ENCODE results near the gene BMX.

Gene BMX

DNA sequence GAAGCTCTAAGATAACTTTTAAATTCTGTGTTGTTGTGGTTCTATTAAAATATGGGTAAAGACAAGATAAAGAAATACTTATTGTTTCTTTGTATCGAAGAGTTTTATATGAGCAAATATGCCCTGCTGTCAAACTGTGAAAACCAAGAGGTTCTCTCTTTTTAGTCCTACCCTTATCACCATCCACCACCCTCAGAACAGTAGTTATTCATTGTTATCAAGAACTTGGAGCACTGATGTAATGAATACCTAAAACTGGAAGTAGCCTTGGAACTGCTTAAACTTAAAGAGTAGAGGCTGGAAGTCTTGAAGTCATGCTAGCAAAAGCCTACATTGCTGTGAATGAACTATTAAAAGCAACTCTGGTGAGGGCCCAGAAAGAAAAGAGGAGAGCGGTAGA lies 16.7 kb upstream of the BMX start:
- Histone ChIP-seq H3K36me3 (ENCODE audit: control insufficient read depth in 1 of 2, insufficient read depth in 2 of 2, low read length in 2 of 2) (no peaks in the 10 kb centered on the region), H3K4me1 (ENCODE audit: control insufficient read depth in 1 of 2, insufficient read depth in 2 of 2, low read length in 2 of 2) (no peaks in the 10 kb centered on the region)

GRCh38 chrX:15492469-15492868 lies 8.1 kb upstream of the BMX start:
- H3K9me3 ChIP-seq (ENCODE audit: control insufficient read depth in 1 of 2, low read length in 2 of 2), result no peaks in the 10 kb centered on the region
- peaks cover 0 to 5% of the 10 kb centered on the region in 2 donors for H3K4me1 ChIP-seq (ENCODE audit: control insufficient read depth in 1 of 2, insufficient read depth in 2 of 2, low read length in 2 of 2)
- peak overlapping the region; percentile 41 for H3K27ac ChIP-seq (ENCODE audit: low read length)
- peak overlapping the region; percentile 66 to 69 for H3K4me3 ChIP-seq (ENCODE audit: low read depth in 1 of 2, low read length in 2 of 2)
- H3K27me3 ChIP-seq (ENCODE audit: low read depth, low read length), result no peaks in the 10 kb centered on the region
- H3K36me3 ChIP-seq (ENCODE audit: control insufficient read depth in 1 of 2, insufficient read depth in 2 of 2, low read length in 2 of 2), result no peaks in the 10 kb centered on the region

More for the DNA sequence above, 16.7 kb upstream of the BMX start:
- H3K27ac ChIP-seq (ENCODE audit: low read length), result no peak overlapping the region
- H3K4me3 ChIP-seq (ENCODE audit: low read depth in 1 of 2, low read length in 2 of 2), result no peak overlapping the region
- H3K9me3 ChIP-seq (ENCODE audit: control insufficient read depth in 1 of 2, low read length in 2 of 2), result no peaks in the 10 kb centered on the region
- no peaks in the 10 kb centered on the region for H3K27me3 ChIP-seq (ENCODE audit: low read depth, low read length)

- peak within 1 kb of the TSS; percentile 41 for H3K27ac ChIP-seq (ENCODE audit: low read length)
- H3K4me3 ChIP-seq (ENCODE audit: low read depth in 1 of 2, low read length in 2 of 2), result peak within 1 kb of the TSS; percentile 66 to 69
- no peaks in the 10 kb centered on the region for H3K36me3 ChIP-seq (ENCODE audit: control insufficient read depth in 1 of 2, insufficient read depth in 2 of 2, low read length in 2 of 2)
- peaks cover 0 to 5% of the 10 kb centered on the region in 2 donors for H3K4me1 ChIP-seq (ENCODE audit: control insufficient read depth in 1 of 2, insufficient read depth in 2 of 2, low read length in 2 of 2)
- no peaks in the 10 kb centered on the region for H3K9me3 ChIP-seq (ENCODE audit: control insufficient read depth in 1 of 2, low read length in 2 of 2)
- no peaks in the 10 kb centered on the region for H3K27me3 ChIP-seq (ENCODE audit: low read depth, low read length)
Measured at GRCh38 chrX:15493118-15493962, 7.3 kb upstream of the BMX start, which contains the start of gene PIR. TSS of gene PIR (minus strand) at chrX:15493333. CDS start at chrX:15491257, 2,076 bp downstream.

DNA sequence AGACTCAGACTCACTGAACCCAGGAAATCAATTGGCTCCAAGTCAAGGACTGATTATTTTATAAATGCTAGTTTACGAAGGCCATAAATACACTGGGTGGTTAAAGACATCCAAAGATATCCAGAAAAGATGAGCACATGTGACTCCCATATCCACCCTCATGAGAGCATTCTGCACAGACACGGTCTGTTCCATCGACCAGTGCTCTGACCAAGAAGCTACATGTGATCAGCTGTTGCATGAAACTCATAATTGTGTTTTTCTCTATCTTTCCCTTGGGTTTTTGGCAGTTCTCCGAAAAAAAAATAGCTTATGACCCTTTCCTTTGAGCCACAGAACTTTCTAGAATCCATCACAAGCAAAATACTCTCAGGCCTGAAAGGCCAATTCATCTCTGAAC lies 4.8 kb upstream of the BMX start:
- H3K27ac ChIP-seq (ENCODE audit: low read length), result no peak overlapping the region
- H3K27me3 ChIP-seq (ENCODE audit: low read depth, low read length), result no peaks in the 10 kb centered on the region
- H3K36me3 ChIP-seq (ENCODE audit: control insufficient read depth in 1 of 2, insufficient read depth in 2 of 2, low read length in 2 of 2), result no peaks in the 10 kb centered on the region
- peaks cover 0 to 5% of the 10 kb centered on the region in 2 donors for H3K4me1 ChIP-seq (ENCODE audit: control insufficient read depth in 1 of 2, insufficient read depth in 2 of 2, low read length in 2 of 2)
- no peak overlapping the region for H3K4me3 ChIP-seq (ENCODE audit: low read depth in 1 of 2, low read length in 2 of 2)
- H3K9me3 ChIP-seq (ENCODE audit: control insufficient read depth in 1 of 2, low read length in 2 of 2), result no peaks in the 10 kb centered on the region

DNA sequence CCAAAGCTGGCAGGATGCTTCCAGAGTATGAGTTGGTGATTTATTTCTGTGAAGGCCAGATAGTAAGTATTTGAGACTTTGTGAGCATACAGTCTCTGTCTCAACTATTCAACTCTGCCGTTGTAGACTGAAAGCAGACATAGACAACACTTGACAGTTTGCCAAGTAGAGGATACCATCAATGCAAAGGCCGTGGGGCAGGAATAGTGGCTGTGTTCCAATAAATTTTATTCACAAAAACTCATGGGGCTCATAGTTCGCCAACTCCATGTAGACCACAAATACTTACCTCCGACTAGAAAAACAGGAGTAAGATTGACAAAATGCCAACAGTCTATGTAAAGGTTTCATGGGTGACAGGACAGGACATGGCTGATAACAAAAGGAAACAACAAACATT lies 3.8 kb upstream of the BMX start:
- Histone ChIP-seq H3K9me3 (ENCODE audit: control insufficient read depth in 1 of 2, low read length in 2 of 2) (no peaks in the 10 kb centered on the region), H3K27me3 (ENCODE audit: low read depth, low read length) (no peaks in the 10 kb centered on the region), H3K27ac (ENCODE audit: low read length) (no peak overlapping the region)

DNA sequence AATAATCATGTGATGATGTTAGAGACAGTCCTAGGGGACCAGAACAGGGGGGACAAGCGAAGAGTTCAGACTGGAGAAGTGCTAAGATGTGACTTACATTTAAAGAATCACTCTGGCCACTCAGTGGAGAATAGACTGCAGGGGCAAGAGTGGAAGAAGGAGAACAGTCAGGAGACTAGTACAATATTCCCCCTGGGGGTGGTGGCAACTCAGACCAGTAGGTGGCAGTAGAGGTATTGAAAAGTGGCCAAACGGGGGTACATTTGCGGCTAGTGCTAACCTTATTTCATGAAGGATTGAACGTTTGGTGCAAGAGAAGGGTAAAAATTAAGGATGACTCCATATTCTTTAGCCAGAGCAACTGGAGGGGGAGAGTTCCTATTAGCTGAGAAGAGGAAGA lies 2.7 kb upstream of the BMX start:
- no peaks in the 10 kb centered on the region for H3K36me3 ChIP-seq (ENCODE audit: control insufficient read depth in 1 of 2, insufficient read depth in 2 of 2, low read length in 2 of 2)
- no peak overlapping the region for H3K4me3 ChIP-seq (ENCODE audit: low read depth in 1 of 2, low read length in 2 of 2)
- no peaks in the 10 kb centered on the region for H3K4me1 ChIP-seq (ENCODE audit: control insufficient read depth in 1 of 2, insufficient read depth in 2 of 2, low read length in 2 of 2)
- no peak overlapping the region for H3K27ac ChIP-seq (ENCODE audit: low read length)
- H3K9me3 ChIP-seq (ENCODE audit: control insufficient read depth in 1 of 2, low read length in 2 of 2), result no peaks in the 10 kb centered on the region
- no peaks in the 10 kb centered on the region for H3K27me3 ChIP-seq (ENCODE audit: low read depth, low read length)

More for the DNA sequence above, 3.8 kb upstream of the BMX start:
- H3K4me3 ChIP-seq (ENCODE audit: low read depth in 1 of 2, low read length in 2 of 2), result no peak overlapping the region
- peaks cover 0 to 5% of the 10 kb centered on the region in 2 donors for H3K4me1 ChIP-seq (ENCODE audit: control insufficient read depth in 1 of 2, insufficient read depth in 2 of 2, low read length in 2 of 2)
- no peaks in the 10 kb centered on the region for H3K36me3 ChIP-seq (ENCODE audit: control insufficient read depth in 1 of 2, insufficient read depth in 2 of 2, low read length in 2 of 2)

DNA sequence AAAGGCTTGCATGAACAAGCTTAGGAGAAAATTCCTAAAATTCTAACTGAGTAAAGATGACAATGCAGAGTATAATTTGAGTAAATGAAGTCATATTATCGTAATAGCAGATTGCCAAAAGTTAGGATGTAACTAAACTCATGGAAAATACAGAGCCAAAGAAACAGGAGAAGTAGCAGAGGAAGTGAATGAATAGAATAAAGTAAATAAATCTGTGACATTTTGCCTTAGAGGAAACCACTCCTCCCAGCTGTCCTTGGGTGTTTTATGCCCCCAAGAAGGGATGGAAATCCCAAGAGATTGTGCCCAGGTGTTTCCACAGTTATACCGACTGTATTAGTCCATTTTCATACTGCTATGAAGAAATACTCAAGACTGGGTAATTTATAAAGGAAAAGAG lies 1.9 kb upstream of the BMX start:
- H3K36me3 ChIP-seq (ENCODE audit: control insufficient read depth in 1 of 2, insufficient read depth in 2 of 2, low read length in 2 of 2), result no peaks in the 10 kb centered on the region
- H3K27me3 ChIP-seq (ENCODE audit: low read depth, low read length), result no peaks in the 10 kb centered on the region
- no peak overlapping the region for H3K27ac ChIP-seq (ENCODE audit: low read length)
- H3K4me1 ChIP-seq (ENCODE audit: control insufficient read depth in 1 of 2, insufficient read depth in 2 of 2, low read length in 2 of 2), result no peaks in the 10 kb centered on the region
- no peaks in the 10 kb centered on the region for H3K9me3 ChIP-seq (ENCODE audit: control insufficient read depth in 1 of 2, low read length in 2 of 2)
- no peak overlapping the region for H3K4me3 ChIP-seq (ENCODE audit: low read depth in 1 of 2, low read length in 2 of 2)

DNA sequence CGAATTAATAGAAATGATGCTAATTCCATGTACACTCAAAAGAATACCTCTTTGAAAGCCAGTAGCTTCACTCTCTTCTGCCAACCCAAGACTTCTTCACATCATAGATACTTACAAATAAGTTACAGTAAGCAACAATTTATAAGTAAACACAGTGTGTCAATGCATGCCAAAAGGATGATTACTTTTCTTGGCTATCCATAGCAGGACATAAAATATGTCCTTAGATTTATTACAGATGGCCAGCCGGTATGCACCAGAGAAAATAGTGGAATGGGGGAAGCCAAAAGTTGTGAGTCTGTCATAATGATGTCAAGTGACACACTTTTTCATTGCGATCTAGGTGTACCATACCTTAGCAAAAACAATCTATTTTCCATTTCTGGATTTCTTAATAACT lies 631 bp upstream of the BMX start:
- no peaks in the 10 kb centered on the region for H3K27me3 ChIP-seq (ENCODE audit: low read depth, low read length)

GRCh38 chrX:15501506-15501905 lies 899 bp downstream of the BMX start:
- Histone ChIP-seq H3K27ac (ENCODE audit: low read length) (no peak overlapping the region), H3K9me3 (ENCODE audit: control insufficient read depth in 1 of 2, low read length in 2 of 2) (no peaks in the 10 kb centered on the region), H3K36me3 (ENCODE audit: control insufficient read depth in 1 of 2, insufficient read depth in 2 of 2, low read length in 2 of 2) (no peaks in the 10 kb centered on the region), H3K4me3 (ENCODE audit: low read depth in 1 of 2, low read length in 2 of 2) (no peak overlapping the region), H3K27me3 (ENCODE audit: low read depth, low read length) (no peaks in the 10 kb centered on the region), H3K4me1 (ENCODE audit: control insufficient read depth in 1 of 2, insufficient read depth in 2 of 2, low read length in 2 of 2) (no peaks in the 10 kb centered on the region)

More for the DNA sequence above, 631 bp upstream of the BMX start:
- Histone ChIP-seq H3K27ac (ENCODE audit: low read length) (no peak overlapping the region), H3K4me3 (ENCODE audit: low read depth in 1 of 2, low read length in 2 of 2) (no peak overlapping the region), H3K36me3 (ENCODE audit: control insufficient read depth in 1 of 2, insufficient read depth in 2 of 2, low read length in 2 of 2) (no peaks in the 10 kb centered on the region), H3K9me3 (ENCODE audit: control insufficient read depth in 1 of 2, low read length in 2 of 2) (no peaks in the 10 kb centered on the region), H3K4me1 (ENCODE audit: control insufficient read depth in 1 of 2, insufficient read depth in 2 of 2, low read length in 2 of 2) (no peaks in the 10 kb centered on the region)

- no peak overlapping the region for H3K27ac ChIP-seq (ENCODE audit: low read length)
- H3K27me3 ChIP-seq (ENCODE audit: low read depth, low read length), result no peaks in the 10 kb centered on the region
- H3K4me1 ChIP-seq (ENCODE audit: control insufficient read depth in 1 of 2, insufficient read depth in 2 of 2, low read length in 2 of 2), result no peaks in the 10 kb centered on the region
- no peaks in the 10 kb centered on the region for H3K36me3 ChIP-seq (ENCODE audit: control insufficient read depth in 1 of 2, insufficient read depth in 2 of 2, low read length in 2 of 2)
- H3K4me3 ChIP-seq (ENCODE audit: low read depth in 1 of 2, low read length in 2 of 2), result no peak overlapping the region
- H3K9me3 ChIP-seq (ENCODE audit: control insufficient read depth in 1 of 2, low read length in 2 of 2), result no peaks in the 10 kb centered on the region
Measured at GRCh38 chrX:15504661-15505060, 4.1 kb downstream of the BMX start.

GRCh38 chrX:15505101-15505500 lies 4.5 kb downstream of the BMX start:
- H3K27me3 ChIP-seq (ENCODE audit: low read depth, low read length), result no peaks in the 10 kb centered on the region
- no peak overlapping the region for H3K4me3 ChIP-seq (ENCODE audit: low read depth in 1 of 2, low read length in 2 of 2)
- no peak overlapping the region for H3K27ac ChIP-seq (ENCODE audit: low read length)
- H3K4me1 ChIP-seq (ENCODE audit: control insufficient read depth in 1 of 2, insufficient read depth in 2 of 2, low read length in 2 of 2), result no peaks in the 10 kb centered on the region
- no peaks in the 10 kb centered on the region for H3K36me3 ChIP-seq (ENCODE audit: control insufficient read depth in 1 of 2, insufficient read depth in 2 of 2, low read length in 2 of 2)
- no peaks in the 10 kb centered on the region for H3K9me3 ChIP-seq (ENCODE audit: control insufficient read depth in 1 of 2, low read length in 2 of 2)

- Histone ChIP-seq H3K4me1 (ENCODE audit: control insufficient read depth in 1 of 2, insufficient read depth in 2 of 2, low read length in 2 of 2) (no peaks in the 10 kb centered on the region), H3K36me3 (ENCODE audit: control insufficient read depth in 1 of 2, insufficient read depth in 2 of 2, low read length in 2 of 2) (no peaks in the 10 kb centered on the region), H3K4me3 (ENCODE audit: low read depth in 1 of 2, low read length in 2 of 2) (no peak overlapping the region), H3K27ac (ENCODE audit: low read length) (no peak overlapping the region), H3K27me3 (ENCODE audit: low read depth, low read length) (no peaks in the 10 kb centered on the region), H3K9me3 (ENCODE audit: control insufficient read depth in 1 of 2, low read length in 2 of 2) (no peaks in the 10 kb centered on the region)
Measured at GRCh38 chrX:15507005-15507404, 6.4 kb downstream of the BMX start.

Data from muscle layer of duodenum (tissue), 2 donors.